GM21381 (cell line): Measurements from ENCODE around the gene PYROXD2.

Experiments
- ATAC-seq: cut with Tn5 transposase; IDR thresholded peaks from one replicate; pipeline ENCODE4 v1.9.1; 2021; ENCODE audit warnings: mild to moderate bottlenecking, moderate library complexity; ENCODE audit not compliant: unreplicated experiment

Gene PYROXD2

DNA sequence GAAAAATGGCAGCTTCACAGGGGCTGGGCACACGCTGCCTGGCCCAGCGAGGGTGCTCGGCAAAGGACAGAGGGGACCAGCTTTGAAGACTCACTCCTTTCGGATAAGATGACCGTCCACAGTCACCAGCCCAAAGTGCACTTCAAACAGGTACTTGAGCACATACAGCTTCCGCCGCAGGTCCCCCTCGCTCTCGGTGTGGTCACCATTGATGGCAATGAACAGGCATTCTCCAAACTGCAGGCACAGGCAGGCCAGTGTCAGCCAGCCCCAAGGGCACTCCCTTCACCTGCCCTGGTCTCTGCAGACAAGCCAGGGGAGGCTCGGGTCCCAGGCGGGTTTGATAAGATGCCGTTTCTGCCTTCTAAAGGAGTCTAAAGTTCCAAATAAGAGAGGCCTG is 20.2 kb upstream of the PYROXD2 start:
- ATAC-seq: no peak

GRCh38 chr10:98433881-98434732 is 19.1 kb upstream of the PYROXD2 start:
- ATAC-seq: no peak

GRCh38 chr10:98433371-98433770 is 18.4 kb upstream of the PYROXD2 start:
- ATAC-seq: no peak

GRCh38 chr10:98432330-98432729 is 17.3 kb upstream of the PYROXD2 start:
- ATAC-seq: no peak

DNA sequence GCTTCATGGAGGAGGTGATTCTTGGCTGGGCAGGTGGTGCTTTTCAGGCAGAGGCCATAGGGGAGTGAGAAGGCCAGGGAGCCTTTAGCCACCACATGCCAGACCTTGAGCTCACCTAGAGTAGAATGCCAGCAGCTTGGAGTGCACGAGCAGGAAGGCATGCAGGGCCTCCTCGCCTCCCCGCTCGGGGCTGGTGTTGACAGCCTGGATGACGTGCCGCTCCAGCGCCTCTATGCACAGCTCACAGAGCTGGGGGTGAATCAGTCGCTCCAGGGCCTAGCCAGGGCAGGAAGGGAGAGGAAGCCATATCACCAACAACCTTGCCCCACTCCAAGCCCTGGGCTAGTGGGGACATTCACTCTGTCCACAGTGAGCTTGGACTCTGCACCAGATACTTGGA is 16.0 kb upstream of the PYROXD2 start:
- ATAC-seq: no peak

DNA sequence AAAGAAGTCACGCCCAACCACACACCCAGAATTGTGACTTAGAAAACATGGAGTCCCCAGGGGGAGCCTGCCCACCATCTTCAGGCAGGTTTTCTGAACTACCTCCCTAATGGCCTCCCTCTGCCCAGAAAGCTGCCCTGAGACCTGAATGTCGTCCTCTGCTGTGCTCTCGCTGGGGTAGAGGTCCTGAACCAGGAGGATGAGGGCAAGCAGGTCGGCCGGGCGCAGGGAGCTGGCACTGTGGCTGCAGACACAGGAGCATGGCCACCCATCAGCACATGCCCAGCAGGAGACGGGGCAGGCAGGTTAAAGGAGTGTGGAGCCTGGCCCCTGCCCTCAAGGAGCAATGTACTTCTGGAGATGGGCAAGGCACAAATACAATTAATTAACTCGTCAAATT is 15.4 kb upstream of the PYROXD2 start:
- ATAC-seq: no peak

DNA sequence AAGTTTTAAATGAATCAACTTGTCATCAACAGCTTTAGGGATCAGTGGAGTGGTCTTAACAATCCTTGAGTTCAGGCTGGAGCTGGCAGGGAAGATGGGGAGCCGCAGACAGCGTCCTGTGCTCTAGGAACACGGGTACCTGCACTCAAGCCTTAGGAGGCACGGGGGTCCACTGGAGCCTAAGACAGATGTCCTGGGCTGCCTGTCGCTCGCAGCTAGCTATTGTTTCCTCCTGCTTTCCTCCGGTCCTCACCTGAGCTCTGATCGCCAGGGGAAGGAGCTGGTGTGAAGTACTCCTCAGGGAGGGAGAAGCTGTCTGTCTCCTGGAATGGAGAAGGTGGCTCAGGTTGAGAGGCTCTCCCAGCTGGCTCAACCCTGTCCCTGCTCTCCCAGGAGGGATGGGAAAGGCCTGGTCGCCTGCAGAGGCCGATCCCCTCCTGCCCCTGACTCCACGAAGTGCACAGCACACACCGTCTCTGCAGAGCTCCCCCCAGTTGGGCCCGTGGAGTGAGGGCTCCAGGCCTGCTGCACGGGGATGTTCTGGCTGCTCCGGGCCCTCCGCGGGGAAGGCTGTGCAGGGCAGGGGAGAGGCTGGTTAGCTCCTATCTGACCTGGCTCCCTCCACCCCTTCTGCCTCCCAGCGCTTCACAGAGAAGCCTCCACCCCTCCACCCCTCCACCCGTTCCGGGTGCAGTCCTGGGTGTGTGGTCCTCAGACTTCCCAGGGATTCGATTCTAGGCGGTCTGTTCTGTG is 14.5 kb upstream of the PYROXD2 start:
- ATAC-seq: no peak

- no peak for ATAC-seq
These were observed 12.1 kb upstream of the PYROXD2 start for GRCh38 chr10:98427011-98427515.

DNA sequence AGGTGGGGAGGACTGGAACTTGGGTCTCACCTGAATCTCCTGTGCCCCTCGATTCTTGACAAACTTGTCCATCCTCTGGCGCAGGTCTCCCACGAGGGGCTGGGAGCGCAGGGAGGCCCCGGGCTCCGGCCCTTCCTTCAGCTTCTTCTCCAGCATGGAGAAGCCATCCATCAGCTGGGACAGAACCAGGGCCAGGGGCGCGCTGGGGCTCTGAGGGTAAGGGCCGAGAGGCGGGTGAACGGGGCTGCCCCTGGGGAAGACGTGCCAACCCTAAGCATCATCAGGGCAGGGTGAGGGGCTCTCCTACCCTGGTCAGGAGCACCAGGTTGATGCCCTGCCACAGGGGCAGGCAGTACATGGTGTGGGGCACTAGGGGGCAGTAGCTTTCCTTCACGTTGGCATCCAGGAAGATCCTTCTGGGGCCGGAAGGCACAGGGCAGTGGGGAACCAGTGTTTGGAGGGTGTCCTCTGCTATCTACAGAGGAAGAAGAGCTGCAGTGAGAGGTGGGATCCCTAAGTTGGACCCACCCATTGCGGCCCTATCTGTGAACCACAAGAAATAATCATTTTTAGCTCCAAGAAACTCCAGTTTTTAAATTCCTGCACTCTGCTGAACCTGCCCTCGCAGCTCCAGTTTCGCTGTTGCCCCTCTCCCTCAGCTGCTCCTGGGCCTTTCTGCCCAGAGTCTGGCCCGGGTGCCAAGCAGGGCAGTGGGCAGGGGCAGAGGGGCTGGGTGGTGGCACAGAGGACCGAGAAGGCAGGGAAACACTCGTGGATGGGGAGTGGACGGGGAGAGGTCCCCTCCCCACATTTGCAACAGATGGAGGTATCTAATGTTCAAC is 10.8 kb upstream of the PYROXD2 start:
- peak; percentile 67 for ATAC-seq

DNA sequence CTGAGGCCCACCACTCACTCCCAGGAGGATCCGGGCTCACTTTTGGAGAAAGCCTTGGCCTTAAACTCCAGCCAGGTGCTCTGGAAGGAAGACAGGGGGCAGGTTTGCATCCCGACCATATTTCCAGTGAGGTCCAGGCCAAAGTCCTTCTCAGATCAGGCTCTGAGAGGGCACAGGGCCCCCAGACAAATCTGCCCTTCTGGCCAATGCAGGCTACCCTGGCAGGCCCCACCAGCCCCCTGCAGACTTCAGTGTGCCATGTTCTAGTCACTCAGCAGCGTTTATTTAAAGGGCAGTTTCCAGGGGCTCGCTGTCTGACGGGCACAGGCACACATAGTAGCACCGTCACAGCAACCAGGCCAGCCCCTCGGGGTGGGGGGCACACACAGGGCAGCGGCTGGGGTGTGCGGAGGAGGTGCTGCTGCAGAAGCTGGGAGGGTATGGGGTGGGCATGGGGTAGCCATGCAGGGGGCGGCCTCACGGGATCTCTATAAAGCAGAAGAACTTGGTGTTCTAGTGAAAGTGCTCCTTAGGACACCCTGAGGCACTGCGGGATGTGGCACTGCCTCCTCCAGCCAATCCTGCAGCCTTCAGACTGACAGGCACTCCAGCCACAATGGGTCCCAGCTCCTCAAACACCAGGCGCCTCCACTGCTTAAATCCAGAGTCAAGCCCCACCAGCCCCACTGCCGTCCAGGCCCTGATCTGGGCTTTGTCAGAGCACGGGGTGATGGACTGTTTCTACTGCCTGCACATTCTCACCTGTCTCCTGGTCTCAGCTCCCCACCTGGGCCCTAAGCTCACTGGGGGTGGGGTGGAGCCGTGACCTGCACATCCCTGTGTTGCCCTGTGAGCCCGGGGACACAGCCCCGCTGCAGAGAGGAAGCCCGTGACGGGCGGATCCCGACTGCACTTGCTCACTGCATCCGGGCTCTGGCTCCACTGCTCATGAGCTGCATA is 9.6 kb upstream of the PYROXD2 start:
- no peak for ATAC-seq

- no peak for ATAC-seq
These were observed 8.7 kb upstream of the PYROXD2 start for GRCh38 chr10:98423691-98424120.

GRCh38 chr10:98422182-98422581 is 7.2 kb upstream of the PYROXD2 start:
- ATAC-seq: no peak

DNA sequence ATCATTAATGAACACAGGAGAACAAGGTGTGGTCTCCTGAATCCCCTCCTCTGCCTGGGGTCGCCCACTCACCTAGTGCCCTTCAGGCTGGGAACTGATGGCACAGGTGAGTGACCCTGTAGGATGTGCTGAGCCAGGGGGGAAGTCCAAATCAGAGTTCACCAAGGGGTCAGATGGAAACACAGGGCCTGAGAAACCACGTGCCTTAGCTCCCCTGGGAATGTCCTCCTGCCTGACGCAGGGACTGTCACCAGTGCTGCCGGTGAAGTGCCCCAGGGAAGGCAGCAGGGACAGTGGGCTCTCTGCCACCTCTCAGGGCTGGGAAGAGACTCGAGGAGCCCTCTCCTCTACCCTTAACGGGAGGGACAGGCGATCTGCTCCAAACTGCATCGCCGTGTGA is 5.8 kb upstream of the PYROXD2 start:
- ATAC-seq: no peak

DNA sequence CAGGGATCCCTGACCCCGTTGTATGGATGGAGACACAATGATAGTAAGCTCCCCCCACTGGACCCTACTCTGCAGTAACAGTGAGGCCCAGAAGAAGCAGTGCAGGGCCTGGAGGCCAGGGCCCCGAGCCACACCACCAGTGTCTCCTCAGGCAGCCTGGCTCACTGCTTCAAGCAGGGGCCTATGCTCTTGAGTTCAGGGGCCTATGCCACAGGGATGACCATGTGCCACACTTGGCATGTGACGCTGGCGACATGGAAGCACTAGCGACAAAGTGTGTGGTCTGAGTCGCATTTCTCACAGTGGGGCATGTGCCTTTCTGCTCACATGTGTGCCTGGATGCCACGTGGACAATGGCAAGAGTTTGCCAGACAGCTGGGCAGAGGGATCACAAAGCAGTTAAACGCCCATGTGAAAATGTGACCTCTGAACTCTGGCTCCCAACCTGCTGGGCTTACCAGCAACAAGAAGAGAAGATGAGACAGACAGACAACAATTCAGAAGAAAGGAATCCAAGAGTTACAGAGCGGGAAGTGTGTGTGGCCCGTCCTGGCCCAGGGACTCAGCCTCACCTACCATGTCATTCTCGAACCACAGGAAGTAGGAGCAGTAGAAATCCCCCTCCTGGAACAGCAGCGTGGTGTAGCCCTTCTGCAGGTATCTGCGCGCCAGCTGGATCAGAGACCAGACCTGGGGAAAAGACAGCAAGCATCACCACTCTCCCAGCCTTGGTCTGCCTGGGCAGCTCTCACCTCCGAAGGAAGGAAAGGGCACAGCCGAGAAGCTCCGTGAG is 4.7 kb upstream of the PYROXD2 start:
- ATAC-seq: no peak

GRCh38 chr10:98418665-98419468 is 3.9 kb upstream of the PYROXD2 start:
- no peak for ATAC-seq

GRCh38 chr10:98417973-98418664 is 3.1 kb upstream of the PYROXD2 start:
- no peak for ATAC-seq

DNA sequence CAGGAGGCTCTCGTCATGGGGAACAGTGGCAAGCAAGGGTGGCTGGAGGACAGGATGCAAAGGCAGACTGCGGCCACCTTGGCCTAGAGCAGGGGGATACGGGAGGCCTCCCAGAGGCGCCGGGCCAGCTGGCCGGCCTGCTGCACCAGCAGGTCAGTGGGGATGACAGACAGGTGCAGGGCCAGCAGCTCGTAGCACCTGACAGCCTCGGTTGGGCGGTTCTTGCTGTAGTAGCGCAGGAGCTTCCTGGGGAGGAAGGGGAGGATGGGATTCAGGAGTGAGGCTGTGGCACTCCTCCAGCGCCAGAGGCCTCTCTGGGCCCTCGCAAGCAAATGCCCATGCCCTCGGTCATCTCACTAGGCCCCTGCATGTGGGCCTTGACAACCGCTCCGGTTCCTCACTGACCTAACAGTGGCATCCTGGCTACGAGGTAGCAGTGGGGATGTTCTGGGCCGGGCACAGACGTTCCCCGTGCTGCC is 2.5 kb upstream of the PYROXD2 start:
- no peak for ATAC-seq
